Stimulated activated naive CD4-positive, alpha-beta T cell treated with Interleukin-2 at 50 U/mL for 16 hours (primary cell): ENCODE results near the gene COMMD7.
A peak's percentile ranks its signal among the peaks of the same experiment; 100 is the strongest.

ENCODE experiments used
- DNase-seq: peaks from one replicate; lab custom pipeline; 2025; lab: John Stamatoyannopoulos, UW

The COMMD7 gene

GRCh38 chr20:32743237-32744112 lies at the start of gene COMMD7:
COMMD7 (minus strand) TSS chr20:32743467; CDS start chr20:32743391, 76 bp downstream.
- DNase-seq: peak; percentile 69

DNA sequence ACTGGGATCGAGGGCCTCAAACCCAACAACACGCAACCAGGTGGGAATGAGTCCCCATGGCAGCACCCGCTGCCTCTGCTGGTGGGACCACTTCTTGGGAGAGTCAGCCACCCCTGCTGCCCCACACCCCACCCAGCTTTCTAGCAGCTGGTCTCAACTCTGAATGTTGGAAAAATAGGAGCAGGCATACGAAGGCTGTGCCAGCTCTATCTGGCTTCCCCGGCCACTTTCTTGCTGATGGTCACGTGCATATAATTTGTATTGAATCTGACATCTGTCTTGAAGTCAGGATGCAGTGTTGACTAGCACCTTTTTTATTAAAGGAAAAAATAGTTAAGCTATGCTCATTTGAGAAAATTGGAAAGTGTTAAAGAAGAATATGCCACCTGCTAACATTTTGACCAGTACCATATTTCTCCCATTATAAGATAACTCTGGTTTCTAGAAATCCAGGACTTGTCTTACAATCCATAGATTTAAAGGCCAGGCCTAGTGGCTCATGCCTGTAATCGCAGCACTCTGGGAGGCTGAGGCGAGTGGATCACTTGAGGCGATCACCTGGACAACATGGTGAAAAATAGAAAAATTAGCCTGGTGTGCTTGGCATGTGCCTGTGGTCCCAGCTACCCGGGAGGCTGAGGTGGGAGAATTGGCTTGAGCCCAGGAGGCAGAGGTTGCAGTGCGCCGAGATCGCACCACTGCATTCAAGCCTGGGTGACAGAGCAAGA lies 49.6 kb upstream of the COMMD7 start:
- DNase-seq: no peak

DNA sequence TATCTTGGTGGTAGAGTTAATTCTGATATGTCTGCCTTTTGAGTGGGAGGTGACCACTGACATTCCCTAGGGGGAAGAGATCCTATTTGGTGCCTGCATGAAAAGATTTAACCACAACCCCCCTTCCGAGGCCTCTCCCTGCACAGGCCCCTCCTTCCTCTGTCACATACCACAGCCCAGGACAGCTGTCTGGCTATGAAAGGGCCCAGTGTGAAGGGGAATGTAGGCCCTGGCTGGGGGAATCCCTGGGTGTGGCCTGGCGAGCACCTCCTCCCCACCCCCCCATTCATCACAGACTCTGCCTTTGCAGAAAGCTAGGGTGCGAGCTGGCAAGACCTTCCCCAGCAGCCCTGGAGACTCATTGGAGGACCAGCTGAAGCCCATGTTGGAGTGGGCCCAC lies 49.0 kb upstream of the COMMD7 start:
- no peak for DNase-seq

DNA sequence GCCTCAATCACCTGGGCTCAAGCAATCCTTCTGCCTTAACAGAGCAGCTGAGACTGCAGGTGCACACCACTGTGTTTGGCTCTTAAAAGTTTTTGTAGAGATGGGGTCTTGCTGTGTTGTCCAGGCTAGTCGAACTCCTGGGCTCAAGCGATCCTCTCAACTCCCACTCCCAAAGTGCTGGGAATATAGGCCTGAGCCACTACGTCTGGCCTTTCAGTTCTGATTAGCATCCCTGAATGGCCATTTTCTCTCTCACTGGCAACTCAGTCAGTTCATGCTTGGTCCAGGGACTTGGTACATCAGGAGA lies 47.4 kb upstream of the COMMD7 start:
- DNase-seq: no peak

- DNase-seq: peak; percentile 59
These were observed 46.9 kb upstream of the COMMD7 start for GRCh38 chr20:32789896-32790750.

GRCh38 chr20:32787168-32787567 lies 43.9 kb upstream of the COMMD7 start:
- DNase-seq: no peak

DNA sequence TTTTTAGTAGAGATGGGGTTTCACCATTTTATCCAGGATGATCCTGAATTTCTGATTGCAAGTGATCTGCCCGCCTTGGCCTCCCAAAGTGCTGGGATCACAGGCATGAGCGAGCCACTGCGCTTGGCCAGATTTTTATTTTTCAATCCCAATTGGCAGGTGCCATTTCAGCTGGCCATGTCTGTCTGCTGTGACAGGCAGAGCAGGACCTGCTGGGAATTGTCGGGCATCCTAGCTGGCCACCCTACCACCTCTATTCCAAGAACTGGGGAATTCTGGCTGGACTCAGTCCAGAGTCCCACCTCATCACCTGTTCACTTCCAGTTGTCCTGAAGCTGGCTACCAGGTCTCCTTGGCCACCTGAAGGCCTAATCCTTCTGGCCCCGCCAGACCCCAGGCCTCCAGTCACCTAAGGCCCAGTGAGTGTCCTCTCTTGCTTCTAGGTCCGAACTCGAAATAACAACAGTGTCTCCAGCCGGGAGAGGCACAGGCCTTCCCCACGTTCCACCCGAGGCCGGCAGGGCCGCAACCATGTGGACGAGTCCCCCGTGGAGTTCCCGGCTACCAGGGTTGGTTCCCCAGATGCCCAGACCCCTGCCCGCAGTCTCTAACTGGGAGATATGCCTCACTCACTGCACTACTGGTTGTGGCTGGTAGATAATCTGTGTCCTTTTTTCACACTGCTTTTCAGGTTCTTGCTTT lies 42.9 kb upstream of the COMMD7 start:
- DNase-seq: no peak

- DNase-seq: no peak
These were observed 41.3 kb upstream of the COMMD7 start for GRCh38 chr20:32784369-32785080.

- no peak for DNase-seq
These were observed 37.7 kb upstream of the COMMD7 start for GRCh38 chr20:32780749-32781655.

DNA sequence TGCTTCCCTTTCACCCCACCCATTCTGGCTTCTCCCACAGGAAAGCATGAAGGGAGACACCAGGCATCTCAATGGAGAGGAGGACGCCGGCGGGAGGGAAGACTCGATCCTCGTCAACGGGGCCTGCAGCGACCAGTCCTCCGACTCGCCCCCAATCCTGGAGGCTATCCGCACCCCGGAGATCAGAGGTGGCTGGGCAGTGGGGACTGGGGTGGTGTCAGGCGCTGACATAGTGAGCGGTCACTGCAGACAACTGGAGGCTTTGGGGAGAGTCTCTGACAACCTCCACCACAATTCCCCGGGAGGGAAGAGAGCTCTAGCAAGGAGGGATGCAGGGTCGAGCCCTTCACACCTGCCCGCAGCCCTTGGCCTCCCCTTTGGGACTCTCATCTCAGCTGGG lies 37.0 kb upstream of the COMMD7 start:
- no peak for DNase-seq

GRCh38 chr20:32779500-32780211 lies 36.4 kb upstream of the COMMD7 start:
- DNase-seq: no peak

DNA sequence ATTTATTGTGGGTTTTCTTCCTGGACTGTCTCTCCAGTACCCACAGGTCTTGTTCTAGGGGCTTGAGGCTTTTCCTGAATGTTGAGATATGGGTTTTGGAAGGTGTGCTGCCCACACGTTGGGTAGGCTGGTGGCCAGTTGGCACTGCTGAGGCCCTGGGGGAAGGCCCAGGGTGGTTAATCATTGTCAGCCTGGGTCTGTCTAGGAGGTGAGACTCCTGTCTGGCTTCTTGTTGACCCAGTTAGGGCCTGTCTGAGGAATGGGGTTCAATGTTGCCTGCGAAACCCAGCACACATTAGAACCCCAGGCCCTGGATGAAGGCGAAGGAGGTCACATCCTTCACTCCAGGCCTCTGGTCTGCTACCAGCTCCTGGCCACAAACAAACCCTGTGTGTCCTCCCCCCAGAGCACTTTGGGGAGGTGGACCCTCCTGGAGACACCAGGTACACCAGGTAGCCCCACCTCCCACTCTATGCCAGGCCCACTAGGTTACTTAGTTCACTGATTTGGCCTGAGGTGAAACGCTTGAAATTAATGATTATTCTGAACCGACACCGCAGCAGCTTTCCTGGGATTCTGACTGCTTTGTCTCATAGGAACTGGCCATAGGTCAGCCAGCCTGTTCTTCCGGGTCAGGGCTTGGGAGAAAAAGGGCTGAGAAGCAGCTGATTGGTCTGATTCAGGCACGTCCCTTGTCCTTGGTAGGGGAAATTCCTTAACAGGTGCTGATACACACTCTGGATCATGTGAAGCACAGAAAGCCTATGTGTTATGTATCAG lies 34.1 kb upstream of the COMMD7 start:
- DNase-seq: no peak

GRCh38 chr20:32775336-32775991 lies 32.2 kb upstream of the COMMD7 start:
- DNase-seq: no peak

DNA sequence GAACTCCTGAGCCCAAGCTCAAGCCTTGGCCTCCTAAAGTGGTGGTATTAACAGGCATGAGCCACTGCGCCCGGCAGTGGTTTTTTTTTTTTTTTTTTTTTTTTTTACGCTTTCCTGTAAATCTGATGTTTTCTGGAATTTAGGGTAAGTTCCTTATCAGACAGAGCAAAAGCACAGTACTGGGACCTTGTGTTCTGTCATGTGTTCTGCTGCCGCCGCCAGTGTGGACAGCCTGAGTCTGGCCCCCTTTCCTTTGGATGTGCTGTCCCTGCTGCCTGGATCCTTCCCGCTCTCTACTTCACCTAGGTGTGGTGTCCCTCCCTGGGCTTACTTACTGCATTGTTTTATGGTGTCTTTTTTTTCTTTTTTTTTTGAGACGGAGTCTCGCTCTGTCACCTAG lies 30.6 kb upstream of the COMMD7 start:
- DNase-seq: no peak

GRCh38 chr20:32773223-32773622 lies 30.0 kb upstream of the COMMD7 start:
- no peak for DNase-seq

GRCh38 chr20:32772046-32772445 lies 28.8 kb upstream of the COMMD7 start:
- no peak for DNase-seq

GRCh38 chr20:32767418-32768198 lies 24.3 kb upstream of the COMMD7 start:
- no peak for DNase-seq
